K562 (cell line): ENCODE measurements around the gene SEC16A. TPM values are rescaled to one million over a fixed set of nuclear protein-coding genes. Genes with fewer than 3 reads are reported as not detected.

Source experiments
- ATAC-seq: fragments of 200-7000 bp; cut with Tn5 transposase; 3 replicates; pipeline ENCODE4 v1.9.1; 2020; ENCODE audit warnings: moderate library complexity
- BruUV-seq: library from RNA; stranded (reverse); fragments of 400-500 nt; replicated peaks from 2 replicates; lab custom pipeline; 2021; lab: Mats Ljungman, UMichigan
- CTCF ChIA-PET: fragments of 300-600 bp; formaldehyde crosslinking; extraction: SDS; loops from one replicate; lab custom pipeline; 2021; ENCODE audit warnings: low intra/inter-chr PET ratio; lab: Yijun Ruan, JAX
- POLR2A ChIA-PET: fragments of 300-600, 350-650 bp; sonication (Branson Sonifier 250); formaldehyde crosslinking; extraction: SDS; loops from one replicate; lab custom pipeline; 2021; ENCODE audit warnings: antibody characterized with exemption, inconsistent platforms; lab: Yijun Ruan, JAX
- DNase-seq, 4 experiments: peaks; one replicate each; pipeline versions ENCODE4 v3.0.0 to v3.0.0-alpha.2; 2011 to 2018; ENCODE audit warnings: low spot score in 3 of 4, mixed read lengths in 3 of 4; ENCODE audit errors: extremely low read depth in 1 of 4
- FAIRE-seq: peaks from 2 replicates; lab custom pipeline; 2011; peaks lifted over from hg19 to GRCh38; lab: Jason Lieb, UNC
- H2AFZ ChIP-seq: 2 replicates; pipeline ENCODE4 v1.6.0; 2011; ENCODE audit warnings: low read depth, low read length, control low read depth, inconsistent platforms
- H3K27ac ChIP-seq: fragments of 200-600 bp; 3 replicates; pipeline ENCODE4 v1.8.0; 2011; ENCODE audit warnings: low read depth, mild to moderate bottlenecking, control low read depth, inconsistent platforms, low read length, moderate library complexity, mixed read lengths; ENCODE audit errors: extremely low read depth
- H3K27me3 ChIP-seq, 2 experiments: fragments of 300-600 bp in 1 of 2; 2 replicates in 1 of 2; 3 replicates in 1 of 2; pipeline versions ENCODE4 v1.6.0 to v1.8.0; 2011; ENCODE audit warnings: inconsistent platforms in 2 of 2, low read length in 2 of 2, mild to moderate bottlenecking in 1 of 2, mixed read lengths in 1 of 2, moderate library complexity in 1 of 2; ENCODE audit not compliant: control insufficient read depth in 2 of 2, insufficient read depth in 2 of 2
- H3K36me3 ChIP-seq: fragments of 300-600 bp; 3 replicates; pipeline ENCODE4 v1.8.0; 2011; ENCODE audit warnings: mild to moderate bottlenecking, low read length, inconsistent platforms; ENCODE audit not compliant: control insufficient read depth, insufficient read depth
- H3K4me1 ChIP-seq, 2 experiments: fragments of 200-600 bp in 1 of 2; replicated peaks in 1 of 2; 2 replicates in 1 of 2; 3 replicates in 1 of 2; pipeline versions ENCODE4 v1.5.1 to v1.8.0; 2011; ENCODE audit warnings: inconsistent platforms in 2 of 2, low read length in 2 of 2, mild to moderate bottlenecking in 1 of 2, mixed read lengths in 1 of 2, moderate library complexity in 1 of 2; ENCODE audit not compliant: control insufficient read depth in 2 of 2, insufficient read depth in 2 of 2
- H3K4me2 ChIP-seq: 2 replicates; pipeline ENCODE4 v1.6.1; 2011; ENCODE audit warnings: low read length, control low read depth, inconsistent platforms, mixed read lengths; ENCODE audit not compliant: insufficient read depth
- H3K4me3 ChIP-seq: fragments of 200-600 bp; sonication (generic), shearing (Covaris generic); 2 replicates; pipeline ENCODE4 v1.5.1; 2016; ENCODE audit warnings: control low read depth, inconsistent platforms
- H3K79me2 ChIP-seq: fragments of 200-600 bp; 3 replicates; pipeline ENCODE4 v1.8.0; 2011; ENCODE audit warnings: low read length, inconsistent platforms; ENCODE audit not compliant: control insufficient read depth, insufficient read depth
- H3K9ac ChIP-seq, 2 experiments: 2 replicates each; pipeline versions ENCODE4 v1.6.0 to v1.6.1; 2011; ENCODE audit warnings: low read depth in 2 of 2, low read length in 2 of 2, control low read depth in 1 of 2, inconsistent platforms in 1 of 2, mild to moderate bottlenecking in 1 of 2, mixed read lengths in 1 of 2; ENCODE audit not compliant: insufficient read depth in 1 of 2
- H3K9me1 ChIP-seq: one replicate; pipeline ENCODE4 v1.6.0; 2011; ENCODE audit warnings: inconsistent platforms, mild to moderate bottlenecking, low read length, moderate library complexity; ENCODE audit not compliant: control insufficient read depth, insufficient read depth
- H3K9me3 ChIP-seq: replicated peaks from 2 replicates; pipeline ENCODE4 v1.5.1; 2011; ENCODE audit warnings: low read depth, low read length, inconsistent platforms; ENCODE audit not compliant: control insufficient read depth, insufficient read depth
- H4K20me1 ChIP-seq: replicated peaks from 2 replicates; pipeline ENCODE4 v1.6.1; 2011; ENCODE audit warnings: low read length, inconsistent platforms, mixed read lengths; ENCODE audit not compliant: control insufficient read depth, insufficient read depth
- NELFE ChIP-seq: IDR thresholded peaks from 2 replicates; pipeline ENCODE4 v1.6.1; 2011; ENCODE audit warnings: mild to moderate bottlenecking; ENCODE audit not compliant: insufficient read depth, insufficient read length
- NFIC ChIP-seq: fragments of 450-650 bp; IDR thresholded peaks from 2 replicates; pipeline ENCODE4 v1.6.1; 2017; ENCODE audit warnings: mild to moderate bottlenecking, inconsistent platforms
- NKRF ChIP-seq: fragments of 450-650 bp; IDR thresholded peaks from 2 replicates; pipeline ENCODE4 v1.6.1; 2016; ENCODE audit warnings: borderline replicate concordance
- NRF1 ChIP-seq, 2 experiments: fragments of 450-650 bp; IDR thresholded peaks in 1 of 2; conservative IDR thresholded peaks in 1 of 2; 2 replicates each; pipeline ENCODE4 v1.6.1; 2014; ENCODE audit warnings: mild to moderate bottlenecking in 2 of 2
- PHB ChIP-seq: fragments of 250-450 bp; sonication (Bioruptor Pico); IDR thresholded peaks from 2 replicates; pipeline ENCODE4 v1.5.0; 2021
- RBFOX2 ChIP-seq: fragments of 200-400 bp; formaldehyde crosslinking; IDR thresholded peaks from 2 replicates; pipeline ENCODE4 v1.6.1; 2017; ENCODE audit warnings: low read depth, mild to moderate bottlenecking, low read length, moderate library complexity
- ZNF717 ChIP-seq: fragments of 250-450 bp; sonication (Bioruptor Pico); IDR thresholded peaks from 2 replicates; pipeline ENCODE4 v1.5.0; 2021
- WGBS: fragments of 100-300 bp; shearing (Covaris generic); methylation state at CpG from one replicate; pipeline ENCODE4 v1.1.6; 2016; ENCODE audit warnings: low coverage, mixed read lengths; ENCODE audit not compliant: insufficient coverage; ENCODE audit errors: missing lambda C conversion rate; 5-methylcytosine and 5-hydroxymethylcytosine counted together
- in situ Hi-C: fragments of 300-500 bp; cut with MboI; formaldehyde crosslinking; loops from 4 replicates; pipeline ENCODE4 v1.15.0; 2018; ENCODE audit warnings: inconsistent platforms, mixed read lengths
- intact Hi-C: fragments of 100-400 bp; cut with micrococcal nuclease; formaldehyde crosslinking; loops from 2 replicates; pipeline ENCODE4 v1.14.2; 2022
- polyA plus RNA-seq, 8 experiments: library from polyadenylated mRNA; depleted of rRNA in 4 of 8; stranded (reverse) in 5 of 8; unstranded in 3 of 8; fragments of >200 nt; fragmentation: Nextera tagmentation in 2 of 8; fragmentation: Illumina TruSeq in 1 of 8; extraction: Ambion mirVana in 2 of 8; extraction: Trizol in 1 of 8; gene quantifications; 2 replicates each; pipeline versions ENCODE4 v1.2.1 to v1.2.3, GENCODE V29; 2011 to 2014; ENCODE audit warnings: inconsistent platforms in 1 of 8, missing spikeins in 1 of 8
- total RNA-seq, 7 experiments: library from RNA; depleted of rRNA in 6 of 7; stranded (reverse); fragments of >200 nt in 6 of 7; fragmentation: Illumina TruSeq in 2 of 7; extraction: Trizol in 2 of 7; gene quantifications; 2 replicates each; pipeline versions ENCODE4 v1.2.1 to v1.2.3, GENCODE V29; 2011 to 2021; ENCODE audit warnings: low replicate concordance in 1 of 7
- TF ChIP-seq, protein P1 (sequence below): sonication (generic); formaldehyde crosslinking; IDR thresholded peaks from 2 replicates; pipeline ENCODE4 v1.8.1; 2023; ENCODE audit warnings: mild to moderate bottlenecking, missing genetic modification reagents

Gene SEC16A
- total and polyA plus RNA-seq, 9 of the 15 experiments (the other 6 are each of a cell fraction or from before 2014, with no cell fraction given), result 8.3 to 62.8 (median 14.0) TPM

DNA sequence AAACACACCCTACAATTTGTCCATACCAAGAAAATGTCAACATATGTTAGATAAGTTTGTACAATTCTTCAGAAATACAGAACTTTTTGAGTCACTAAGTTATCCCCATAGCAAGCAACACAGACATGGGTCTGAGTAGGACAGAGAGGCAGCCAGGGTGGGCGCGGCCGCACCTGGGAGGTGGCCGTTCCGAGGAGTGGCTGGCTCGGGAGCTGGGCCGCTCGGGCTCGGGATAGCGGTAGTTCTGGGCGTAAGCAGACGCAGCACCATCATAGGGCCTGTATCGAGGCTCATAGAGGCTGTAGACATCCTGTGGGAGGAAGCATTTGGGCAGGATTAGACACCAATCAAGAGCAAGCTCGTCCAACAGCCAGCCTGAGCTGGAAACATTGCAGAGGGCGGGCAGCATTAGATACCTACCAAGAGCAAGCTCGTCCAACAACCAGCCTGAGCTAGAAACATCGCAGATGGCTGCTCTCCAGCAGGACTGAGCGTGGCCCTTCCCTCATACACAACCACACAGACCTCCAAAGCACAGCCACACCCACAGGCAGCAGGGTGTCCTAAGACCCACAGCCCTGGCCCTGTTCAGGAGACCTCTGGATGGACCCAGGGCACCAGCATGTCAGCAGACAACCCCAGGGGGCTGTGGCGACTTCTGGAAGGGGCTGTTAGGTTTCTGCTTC, 10.9 kb downstream of the SEC16A start:
- no peak overlapping the region for H3K4me3 ChIP-seq
- no peaks in the 10 kb centered on the region for H3K9me3 ChIP-seq
- ChIA-PET CTCF (no interaction called here), POLR2A (interaction anchor here (0.7 to 3.2 kb wide), 5 partner anchors 8 to 157 kb away, joined by 3 to 17 read pairs (median 5); no protein-coding TSS in a partner anchor)
- peaks cover 45% of the 10 kb centered on the region for H4K20me1 ChIP-seq
- no TSS peak for BruUV-seq
- no peak for FAIRE-seq
- no peaks in the 10 kb centered on the region for H3K27me3 ChIP-seq
- peaks cover 100% of the 10 kb centered on the region for H3K36me3 ChIP-seq
- peaks cover 51% of the 10 kb centered on the region for H3K79me2 ChIP-seq
- DNase-seq, result no peak
- in situ Hi-C loops (no loop called here), intact Hi-C loops (no loop called here)
- peaks cover 0 to 23% of the 10 kb centered on the region in 2 experiments; a peak in 3 of 5 replicates for H3K4me1 ChIP-seq
- TF ChIP-seq NELFE (no peak), RBFOX2 (peak; percentile 12; the same call in 1 of the 2 replicates)
- peak overlapping the region in 1 of 2 experiments; percentile 39; a peak in 1 of 4 replicates for H3K9ac ChIP-seq
- no peak overlapping the region for H3K4me2 ChIP-seq
- no peak overlapping the region for H3K27ac ChIP-seq
- peaks cover 5% of the 10 kb centered on the region for H3K9me1 ChIP-seq
- no peak for ATAC-seq
- no peak overlapping the region for H2AFZ ChIP-seq
- WGBS, result 95% methylated on average over 18 of the region's 19 CpGs

- H3K4me3 ChIP-seq, result no peak overlapping the region
- DNase-seq, result peak in 2 of 4 experiments; percentile 50
- CTCF ChIA-PET, result no interaction called here
- peaks cover 51% of the 10 kb centered on the region for H3K79me2 ChIP-seq
- H3K4me2 ChIP-seq, result no peak overlapping the region
- FAIRE-seq, result no peak
- ATAC-seq, result peak; percentile 70
- H3K36me3 ChIP-seq, result peaks cover 100% of the 10 kb centered on the region
- intact Hi-C loops, result no loop called here
- peaks cover 0 to 23% of the 10 kb centered on the region in 2 experiments; a peak in 3 of 5 replicates for H3K4me1 ChIP-seq
- H4K20me1 ChIP-seq, result peaks cover 45% of the 10 kb centered on the region
- no peak overlapping the region for H3K27ac ChIP-seq
- H3K9ac ChIP-seq, result peak overlapping the region in 1 of 2 experiments; percentile 79; a peak in 2 of 4 replicates
- peaks cover 5% of the 10 kb centered on the region for H3K9me1 ChIP-seq
- in situ Hi-C loops, result no loop called here
- no TSS peak for BruUV-seq
- no peaks in the 10 kb centered on the region for H3K27me3 ChIP-seq
- WGBS, result 63% methylated on average over 12 of the region's 12 CpGs
- H3K9me3 ChIP-seq, result no peaks in the 10 kb centered on the region
- POLR2A ChIA-PET, result interaction anchor here (1.0 to 3.2 kb wide), 6 partner anchors 9 to 53 kb away, joined by 3 to 17 read pairs (median 4); no protein-coding TSS in a partner anchor
- no peak overlapping the region for H2AFZ ChIP-seq
- TF ChIP-seq, protein P1, sequence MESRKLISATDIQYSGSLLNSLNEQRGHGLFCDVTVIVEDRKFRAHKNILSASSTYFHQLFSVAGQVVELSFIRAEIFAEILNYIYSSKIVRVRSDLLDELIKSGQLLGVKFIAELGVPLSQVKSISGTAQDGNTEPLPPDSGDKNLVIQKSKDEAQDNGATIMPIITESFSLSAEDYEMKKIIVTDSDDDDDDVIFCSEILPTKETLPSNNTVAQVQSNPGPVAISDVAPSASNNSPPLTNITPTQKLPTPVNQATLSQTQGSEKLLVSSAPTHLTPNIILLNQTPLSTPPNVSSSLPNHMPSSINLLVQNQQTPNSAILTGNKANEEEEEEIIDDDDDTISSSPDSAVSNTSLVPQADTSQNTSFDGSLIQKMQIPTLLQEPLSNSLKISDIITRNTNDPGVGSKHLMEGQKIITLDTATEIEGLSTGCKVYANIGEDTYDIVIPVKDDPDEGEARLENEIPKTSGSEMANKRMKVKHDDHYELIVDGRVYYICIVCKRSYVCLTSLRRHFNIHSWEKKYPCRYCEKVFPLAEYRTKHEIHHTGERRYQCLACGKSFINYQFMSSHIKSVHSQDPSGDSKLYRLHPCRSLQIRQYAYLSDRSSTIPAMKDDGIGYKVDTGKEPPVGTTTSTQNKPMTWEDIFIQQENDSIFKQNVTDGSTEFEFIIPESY (CRISPR knock-in tag), result peak; percentile 89
- TF ChIP-seq PHB (CRISPR knock-in tag), result no peak
- TF ChIP-seq NRF1 (conservative IDR thresholded peaks at IDR 0.05 in 1 of 2, IDR thresholded peaks at IDR 0.05 in 1 of 2), result peak; percentile 60 to 68
- no peak for TF ChIP-seq ZNF717
- no peak for TF ChIP-seq NKRF
- no peak for TF ChIP-seq NFIC
Observed at GRCh38 chr9:136470792-136471469, 11.9 kb downstream of the SEC16A start.
